LNCaP clone FGC (cell line): ENCODE results near the gene GP2.

Source experiments
- DNase-seq: peaks from one replicate; pipeline ENCODE4 v3.0.0-alpha.2; 2011; ENCODE audit warnings: low read depth
- H3K4me3 ChIP-seq: 2 replicates; pipeline ENCODE4 v1.5.1; 2011; ENCODE audit warnings: mild to moderate bottlenecking, low read depth, low read length, control low read depth
- TF ChIP-seq, protein P1 (sequence below): IDR thresholded peaks from 2 replicates; pipeline ENCODE4 v1.5.1; 2012; ENCODE audit warnings: mild to moderate bottlenecking; ENCODE audit not compliant: control insufficient read depth, insufficient read depth; ENCODE audit errors: extremely low read depth

GP2 gene

DNA sequence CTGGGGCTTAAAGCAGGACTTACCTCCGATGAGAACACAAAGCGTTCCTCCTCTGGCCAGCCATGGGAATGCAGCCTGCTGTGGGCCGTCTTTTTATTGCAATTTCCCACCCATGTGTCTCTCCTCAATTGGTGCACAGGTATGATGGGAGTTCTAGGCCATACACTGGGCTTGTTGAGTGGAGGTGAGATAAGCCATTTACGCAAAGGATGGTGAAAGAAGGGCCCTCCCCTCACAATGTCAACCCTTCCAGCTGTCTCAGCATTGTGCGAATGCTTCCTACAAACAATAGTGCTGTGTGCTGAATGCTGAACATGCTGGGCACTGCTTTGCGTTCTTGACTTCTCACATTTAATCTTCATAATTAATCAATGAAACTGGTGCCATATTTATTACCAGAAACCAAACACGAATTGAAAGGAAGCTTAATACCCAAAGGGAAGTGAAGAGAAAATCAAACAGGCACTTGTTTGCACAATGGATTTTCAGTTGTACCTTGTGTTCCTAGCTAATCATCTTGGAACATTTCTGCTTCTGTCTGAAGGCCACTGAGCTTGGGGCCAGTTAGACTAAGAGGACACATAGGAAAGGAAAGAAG is at the start of gene GP2:
Gene GP2, minus strand, starts transcription at position 70 of the 598 bp plus-strand sequence. CDS start 1,082 bp downstream, outside the sequence.
- H3K4me3 ChIP-seq = no peak within 1 kb of the TSS
- DNase-seq = no peak
- TF ChIP-seq, protein P1, sequence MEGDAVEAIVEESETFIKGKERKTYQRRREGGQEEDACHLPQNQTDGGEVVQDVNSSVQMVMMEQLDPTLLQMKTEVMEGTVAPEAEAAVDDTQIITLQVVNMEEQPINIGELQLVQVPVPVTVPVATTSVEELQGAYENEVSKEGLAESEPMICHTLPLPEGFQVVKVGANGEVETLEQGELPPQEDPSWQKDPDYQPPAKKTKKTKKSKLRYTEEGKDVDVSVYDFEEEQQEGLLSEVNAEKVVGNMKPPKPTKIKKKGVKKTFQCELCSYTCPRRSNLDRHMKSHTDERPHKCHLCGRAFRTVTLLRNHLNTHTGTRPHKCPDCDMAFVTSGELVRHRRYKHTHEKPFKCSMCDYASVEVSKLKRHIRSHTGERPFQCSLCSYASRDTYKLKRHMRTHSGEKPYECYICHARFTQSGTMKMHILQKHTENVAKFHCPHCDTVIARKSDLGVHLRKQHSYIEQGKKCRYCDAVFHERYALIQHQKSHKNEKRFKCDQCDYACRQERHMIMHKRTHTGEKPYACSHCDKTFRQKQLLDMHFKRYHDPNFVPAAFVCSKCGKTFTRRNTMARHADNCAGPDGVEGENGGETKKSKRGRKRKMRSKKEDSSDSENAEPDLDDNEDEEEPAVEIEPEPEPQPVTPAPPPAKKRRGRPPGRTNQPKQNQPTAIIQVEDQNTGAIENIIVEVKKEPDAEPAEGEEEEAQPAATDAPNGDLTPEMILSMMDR = no peak

- TF ChIP-seq, protein P1 = no peak
- no peak for DNase-seq
- H3K4me3 ChIP-seq = no peak overlapping the region
These were observed 45.4 kb upstream of the GP2 start for GRCh38 chr16:20372701-20373100.

GRCh38 chr16:20369452-20370054 is 42.2 kb upstream of the GP2 start:
- TF ChIP-seq, protein P1 = no peak
- DNase-seq = no peak

GRCh38 chr16:20364051-20364450 is 36.7 kb upstream of the GP2 start:
- no peak for DNase-seq
- TF ChIP-seq, protein P1 = no peak

More at GRCh38 chr16:20369452-20370054, 42.2 kb upstream of the GP2 start:
- H3K4me3 ChIP-seq = no peak overlapping the region

DNA sequence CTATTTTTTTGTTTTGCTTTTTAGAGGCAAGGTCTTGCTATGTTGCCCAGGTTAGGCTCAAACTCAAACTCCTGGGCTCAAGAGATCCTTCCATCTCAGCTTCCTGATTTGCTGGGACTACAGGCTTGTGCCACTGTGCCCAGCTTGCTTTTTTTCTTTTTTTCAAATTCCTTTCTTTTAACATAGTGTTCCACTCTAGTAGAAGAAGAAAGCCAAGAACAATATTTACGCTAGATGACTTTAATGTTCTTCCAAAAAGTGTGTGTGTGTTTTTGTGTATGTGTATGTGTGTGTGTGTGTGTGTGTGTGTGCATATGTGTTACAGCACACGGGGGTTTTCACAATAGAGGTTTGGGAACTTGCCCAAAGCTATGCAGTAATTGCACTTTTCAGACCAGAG is 35.9 kb upstream of the GP2 start:
- TF ChIP-seq, protein P1 = no peak
- no peak overlapping the region for H3K4me3 ChIP-seq
- DNase-seq = no peak

More at GRCh38 chr16:20364051-20364450, 36.7 kb upstream of the GP2 start:
- no peak overlapping the region for H3K4me3 ChIP-seq

DNA sequence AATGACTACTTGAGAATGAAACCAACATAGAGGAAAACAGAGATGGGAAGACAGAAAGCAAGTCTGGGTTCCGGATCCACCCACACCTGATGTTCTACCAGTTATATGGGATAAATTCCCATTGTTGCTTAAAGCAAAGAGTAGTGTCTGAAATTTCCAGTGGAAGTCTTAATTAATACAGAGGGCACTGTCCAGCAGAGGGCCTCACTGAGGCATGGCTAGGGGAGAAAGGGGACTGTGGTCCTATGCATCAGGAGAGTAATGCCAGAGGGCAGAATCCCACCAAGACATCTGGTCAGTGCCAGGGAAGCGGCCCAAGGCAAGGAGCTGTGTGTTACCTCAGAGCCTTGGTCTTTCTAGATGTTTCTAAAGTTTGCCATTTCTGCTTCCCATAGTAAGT is 32.7 kb upstream of the GP2 start:
- TF ChIP-seq, protein P1 = no peak
- H3K4me3 ChIP-seq = no peak overlapping the region
- DNase-seq = no peak
